Endothelial cell of umbilical vein (primary cell): ENCODE results near the gene CCDC34. TPM values are rescaled to one million over a fixed set of nuclear protein-coding genes. Genes with fewer than 3 reads are reported as not detected.

Source experiments
- BruUV-seq: library from RNA; stranded (reverse); fragments of 400-500 nt; replicated peaks from 2 replicates; lab custom pipeline; 2021; lab: Mats Ljungman, UMichigan
- CTCF ChIA-PET: fragments of 300-600, 350-600 bp; sonication (Branson Sonifier 250); formaldehyde crosslinking; loops from one replicate; lab custom pipeline; 2021; ENCODE audit warnings: antibody characterized with exemption, inconsistent platforms; lab: Charles Lee
- POLR2A ChIA-PET: fragments of 300-600, 350-600 bp; sonication (Branson Sonifier 250); formaldehyde crosslinking; loops from one replicate; lab custom pipeline; 2021; ENCODE audit warnings: antibody characterized with exemption, inconsistent platforms; lab: Charles Lee
- DNase-seq: peaks from one replicate; pipeline ENCODE4 v3.0.0-alpha.2; 2011; ENCODE audit warnings: low read depth, low spot score
- FAIRE-seq: peaks from 2 replicates; lab custom pipeline; 2011; peaks lifted over from hg19 to GRCh38; lab: Jason Lieb, UNC
- H2AFZ ChIP-seq: 2 replicates; pipeline ENCODE4 v1.6.0; 2012; ENCODE audit warnings: low read depth, low read length, control low read depth, inconsistent platforms
- H3K27ac ChIP-seq: 2 replicates; pipeline ENCODE4 v1.5.1; 2011; ENCODE audit warnings: low read depth, mild to moderate bottlenecking, control low read depth, low read length, moderate library complexity; ENCODE audit not compliant: insufficient read depth
- H3K27me3 ChIP-seq, 2 experiments: 2 replicates each; pipeline versions ENCODE4 v1.6.0 to v1.6.1; 2011; ENCODE audit warnings: low read length in 2 of 2, mixed read lengths in 1 of 2; ENCODE audit not compliant: control insufficient read depth in 2 of 2, insufficient read depth in 2 of 2
- H3K36me3 ChIP-seq, 2 experiments: 2 replicates in 1 of 2; 3 replicates in 1 of 2; pipeline ENCODE4 v1.5.1; 2011; ENCODE audit warnings: low read length in 2 of 2, mild to moderate bottlenecking in 1 of 2, moderate library complexity in 1 of 2; ENCODE audit not compliant: control insufficient read depth in 2 of 2, insufficient read depth in 2 of 2; ENCODE audit errors: extremely low read depth in 1 of 2
- H3K4me1 ChIP-seq: 3 replicates; pipeline ENCODE4 v1.5.1; 2011; ENCODE audit warnings: mild to moderate bottlenecking, low read length; ENCODE audit not compliant: control insufficient read depth, insufficient read depth; ENCODE audit errors: extremely low read depth
- H3K4me2 ChIP-seq: 2 replicates; pipeline ENCODE4 v1.6.1; 2011; ENCODE audit warnings: low read length, control low read depth, mixed read lengths; ENCODE audit not compliant: insufficient read depth
- H3K4me3 ChIP-seq, 3 experiments: fragments of 200-600 bp in 1 of 3; sonication (generic), shearing (Covaris generic) in 1 of 3; replicated peaks in 1 of 3; 2 replicates each; pipeline ENCODE4 v1.5.1; 2011 to 2016; ENCODE audit warnings: control low read depth in 3 of 3, low read length in 3 of 3, mild to moderate bottlenecking in 2 of 3, inconsistent platforms in 1 of 3, low read depth in 1 of 3, moderate library complexity in 1 of 3; ENCODE audit not compliant: insufficient read depth in 1 of 3
- H3K79me2 ChIP-seq: 2 replicates; pipeline ENCODE4 v1.6.0; 2012; ENCODE audit warnings: low read length, inconsistent platforms; ENCODE audit not compliant: control insufficient read depth, insufficient read depth
- H3K9ac ChIP-seq: replicated peaks from 2 replicates; pipeline ENCODE3; 2011; ENCODE audit warnings: low read length, control low read depth; ENCODE audit not compliant: insufficient read depth; ENCODE audit errors: extremely low read depth
- H3K9me1 ChIP-seq: replicated peaks from 3 replicates; pipeline ENCODE4 v1.6.0; 2011; ENCODE audit warnings: mild to moderate bottlenecking, low read length; ENCODE audit not compliant: control insufficient read depth, insufficient read depth; ENCODE audit errors: extremely low read depth
- H3K9me3 ChIP-seq: replicated peaks from 2 replicates; pipeline ENCODE4 v1.5.1; 2012; ENCODE audit warnings: low read length, inconsistent platforms; ENCODE audit not compliant: control insufficient read depth, insufficient read depth
- H4K20me1 ChIP-seq: replicated peaks from 2 replicates; pipeline ENCODE3; 2011; ENCODE audit warnings: mild to moderate bottlenecking, low read length; ENCODE audit not compliant: control insufficient read depth, insufficient read depth; ENCODE audit errors: extremely low read depth
- FOS ChIP-seq: IDR thresholded peaks from 2 replicates; pipeline ENCODE4 v1.6.1; 2011; ENCODE audit warnings: mild to moderate bottlenecking, low read length, moderate library complexity, borderline replicate concordance; ENCODE audit not compliant: insufficient read depth
- GATA2 ChIP-seq: IDR thresholded peaks from 2 replicates; pipeline ENCODE4 v1.7.0; 2011; ENCODE audit warnings: low read depth, mild to moderate bottlenecking, moderate library complexity, mixed read lengths, low read length; ENCODE audit not compliant: insufficient read length, insufficient read depth
- JUN ChIP-seq: IDR thresholded peaks from 2 replicates; pipeline ENCODE4 v1.6.1; 2011; ENCODE audit warnings: borderline replicate concordance, low read depth; ENCODE audit not compliant: insufficient read length, insufficient read depth
- dilution Hi-C: fragments of 300-500 bp; cut with MboI; formaldehyde crosslinking; loops from one replicate; pipeline ENCODE4 v1.15.0; 2019; ENCODE audit warnings: low sequenced_read_pairs; ENCODE audit not compliant: extremely low pct_ligation_motif_present
- intact Hi-C: fragments of 100-400 bp; cut with micrococcal nuclease; formaldehyde crosslinking; loops from one replicate; pipeline ENCODE4 v1.10.0; 2022
- polyA plus RNA-seq, 4 experiments: library from polyadenylated mRNA; depleted of rRNA in 3 of 4; stranded (reverse) in 3 of 4; unstranded in 1 of 4; fragments of >200 nt; gene quantifications; 2 replicates each; pipeline versions ENCODE4 v1.2.1 to v1.2.3, GENCODE V29; 2011 to 2012; ENCODE audit warnings: missing spikeins in 1 of 4
- total RNA-seq: library from RNA; stranded (reverse); gene quantifications from 2 replicates; pipeline ENCODE4 v1.2.3, GENCODE V29; 2021
- TF ChIP-seq, protein P1 (sequence below): IDR thresholded peaks from 2 replicates; pipeline ENCODE4 v1.6.1; 2011; ENCODE audit not compliant: insufficient read depth, insufficient read length
- TF ChIP-seq, protein P2 (sequence below), 2 donors: IDR thresholded peaks; 1 replicate in 1 of 2; 2 replicates in 1 of 2; pipeline ENCODE4 v1.5.1; 2011; ENCODE audit warnings: low read length in 2 of 2, mild to moderate bottlenecking in 2 of 2, moderate library complexity in 2 of 2, control low read depth in 1 of 2, inconsistent platforms in 1 of 2, low read depth in 1 of 2; ENCODE audit not compliant: insufficient read depth in 1 of 2; ENCODE audit errors: extremely low read depth in 1 of 2

The CCDC34 gene
- total and polyA plus RNA-seq, 2 donors (not counting 3 experiments of a cell fraction or from before 2014, with no cell fraction given) = 2.3 to 11.4 TPM

DNA sequence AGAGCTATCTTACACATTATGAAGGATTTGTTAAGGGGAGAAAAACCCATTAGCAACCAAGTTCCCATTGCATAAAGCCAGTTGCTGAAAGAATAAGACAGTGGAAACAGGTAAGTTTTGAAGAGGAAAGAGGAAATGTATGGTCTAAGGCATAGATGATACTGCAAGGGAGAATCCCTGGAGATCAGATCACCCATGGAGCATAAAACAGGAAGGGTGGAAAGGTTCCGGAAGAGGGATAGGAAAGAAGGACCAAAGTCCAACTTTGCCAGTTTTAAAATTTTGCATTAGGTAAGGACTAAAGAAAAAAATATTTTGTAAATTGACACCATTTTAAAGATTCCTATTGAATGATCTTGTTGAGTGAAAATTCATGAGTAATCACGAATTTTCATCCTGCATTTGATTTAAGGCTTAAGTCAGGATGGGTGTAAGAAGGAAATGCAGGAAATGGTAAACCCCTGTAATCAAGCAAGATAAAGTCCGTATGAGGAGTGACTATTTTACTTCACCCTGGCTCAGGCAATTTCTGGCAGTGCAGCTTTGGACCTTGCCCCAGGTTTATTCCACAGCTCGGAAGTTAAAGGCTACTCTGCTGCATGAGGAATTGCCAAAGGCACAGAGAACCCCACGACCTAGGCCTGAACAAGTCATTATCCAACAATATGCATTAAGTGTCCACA lies 70.9 kb downstream of the CCDC34 start:
- intact Hi-C loops = no loop called here
- CTCF ChIA-PET = interaction anchor here (0.7 to 6.6 kb wide), 5 partner anchors 10 to 194 kb away, joined by 3 to 137 read pairs (median 5); no protein-coding TSS in a partner anchor
- H3K4me1 ChIP-seq = no peaks in the 10 kb centered on the region

More for the DNA sequence above, 70.9 kb downstream of the CCDC34 start:
- peaks cover 27 to 29% of the 10 kb centered on the region in 2 experiments for H3K27me3 ChIP-seq
- no TSS peak for BruUV-seq
- no peaks in the 10 kb centered on the region for H4K20me1 ChIP-seq
- no peak overlapping the region for H2AFZ ChIP-seq
- H3K9ac ChIP-seq = no peak overlapping the region
- H3K27ac ChIP-seq = no peak overlapping the region
- no peak overlapping the region for H3K4me3 ChIP-seq
- TF ChIP-seq, protein P1, sequence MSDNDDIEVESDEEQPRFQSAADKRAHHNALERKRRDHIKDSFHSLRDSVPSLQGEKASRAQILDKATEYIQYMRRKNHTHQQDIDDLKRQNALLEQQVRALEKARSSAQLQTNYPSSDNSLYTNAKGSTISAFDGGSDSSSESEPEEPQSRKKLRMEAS = no peak
- TF ChIP-seq FOS = no peak
- no peak for TF ChIP-seq JUN
- TF ChIP-seq GATA2 = no peak
- TF ChIP-seq, protein P2, sequence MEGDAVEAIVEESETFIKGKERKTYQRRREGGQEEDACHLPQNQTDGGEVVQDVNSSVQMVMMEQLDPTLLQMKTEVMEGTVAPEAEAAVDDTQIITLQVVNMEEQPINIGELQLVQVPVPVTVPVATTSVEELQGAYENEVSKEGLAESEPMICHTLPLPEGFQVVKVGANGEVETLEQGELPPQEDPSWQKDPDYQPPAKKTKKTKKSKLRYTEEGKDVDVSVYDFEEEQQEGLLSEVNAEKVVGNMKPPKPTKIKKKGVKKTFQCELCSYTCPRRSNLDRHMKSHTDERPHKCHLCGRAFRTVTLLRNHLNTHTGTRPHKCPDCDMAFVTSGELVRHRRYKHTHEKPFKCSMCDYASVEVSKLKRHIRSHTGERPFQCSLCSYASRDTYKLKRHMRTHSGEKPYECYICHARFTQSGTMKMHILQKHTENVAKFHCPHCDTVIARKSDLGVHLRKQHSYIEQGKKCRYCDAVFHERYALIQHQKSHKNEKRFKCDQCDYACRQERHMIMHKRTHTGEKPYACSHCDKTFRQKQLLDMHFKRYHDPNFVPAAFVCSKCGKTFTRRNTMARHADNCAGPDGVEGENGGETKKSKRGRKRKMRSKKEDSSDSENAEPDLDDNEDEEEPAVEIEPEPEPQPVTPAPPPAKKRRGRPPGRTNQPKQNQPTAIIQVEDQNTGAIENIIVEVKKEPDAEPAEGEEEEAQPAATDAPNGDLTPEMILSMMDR (IDR thresholded peaks at IDR 0.05; ENCODE audit: extremely low read depth in 1 of 2, insufficient read depth in 1 of 2, low read depth in 1 of 2, low read length in 2 of 2) = no peak
- dilution Hi-C loops = no loop called here
- DNase-seq = no peak
- H3K9me1 ChIP-seq = no peaks in the 10 kb centered on the region
- no peaks in the 10 kb centered on the region for H3K79me2 ChIP-seq
- POLR2A ChIA-PET = no interaction called here
- H3K4me2 ChIP-seq = no peak overlapping the region
- no peaks in the 10 kb centered on the region for H3K9me3 ChIP-seq
- no peaks in the 10 kb centered on the region for H3K36me3 ChIP-seq
- no peak for FAIRE-seq
